NCI-H1930 (cell line): Measurements from ENCODE around the gene CDK6.
A peak's percentile ranks its signal among the peaks of the same experiment; 100 is the strongest.
"Not testable (repeated sequence)": the region's sequence is repeated elsewhere in the genome, so short reads cannot be mapped to it uniquely, and the experiment has no call there.

Source experiments
- DNase-seq, 2 experiments: peaks; one replicate each; lab custom pipeline; 2025; lab: John Stamatoyannopoulos, UW

Gene CDK6

DNA sequence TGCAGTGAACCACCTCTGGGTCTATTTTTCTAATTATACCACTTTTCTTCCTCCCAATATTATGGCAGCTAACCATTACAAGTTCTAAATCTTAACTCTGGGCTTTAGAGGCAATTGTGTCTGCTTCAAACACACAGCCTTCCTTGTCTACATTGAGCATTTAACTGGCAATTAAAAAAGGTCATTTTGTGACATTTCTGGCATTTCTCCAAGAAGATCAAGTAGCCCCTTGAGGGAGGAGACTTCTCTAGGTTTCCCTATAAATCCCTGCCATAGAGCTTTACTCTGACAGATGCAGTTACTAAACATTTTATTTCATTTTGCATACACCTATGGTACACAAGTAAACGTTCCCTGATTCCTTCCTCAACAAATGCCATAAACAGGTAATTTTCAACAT, 212.8 kb downstream of the CDK6 start:
- DNase-seq = no peak

DNA sequence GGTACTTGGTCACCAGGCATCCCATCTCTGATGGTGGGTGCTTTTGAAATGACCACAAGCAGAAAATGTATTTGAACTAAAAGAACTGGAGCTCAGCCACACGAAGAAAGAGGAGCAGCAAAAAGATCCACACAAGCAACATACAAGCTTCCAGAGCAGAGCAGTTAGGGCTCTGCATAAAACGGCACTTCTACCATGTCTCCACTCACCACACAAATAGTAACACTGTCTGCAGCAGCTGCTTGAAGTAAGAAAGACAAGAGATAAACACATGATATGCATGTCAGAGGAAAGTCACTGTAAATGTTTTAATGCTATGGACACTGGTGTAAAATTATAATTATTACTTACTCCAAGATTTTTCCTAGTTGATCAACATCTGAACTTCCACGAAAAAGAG, 213.7 kb downstream of the CDK6 start:
- DNase-seq = no peak

DNA sequence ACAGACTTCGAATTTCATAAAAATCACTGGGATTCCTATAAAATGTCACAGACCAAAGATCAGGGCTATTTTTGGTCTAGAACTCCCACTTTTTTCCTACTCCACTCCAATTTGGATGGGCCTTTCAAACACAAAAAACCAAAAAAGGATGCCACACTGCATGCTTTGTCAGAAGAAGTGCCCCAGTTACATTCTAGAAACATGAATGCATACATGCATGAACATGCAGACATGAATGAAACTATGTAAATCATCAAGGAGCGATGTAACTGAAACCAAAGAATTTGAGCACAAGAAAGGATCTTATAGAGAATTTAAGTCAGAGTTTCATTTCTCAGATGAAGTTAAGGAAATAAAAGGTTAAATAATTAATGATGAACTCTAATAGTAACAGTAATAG, 214.3 kb downstream of the CDK6 start:
- no peak for DNase-seq

DNA sequence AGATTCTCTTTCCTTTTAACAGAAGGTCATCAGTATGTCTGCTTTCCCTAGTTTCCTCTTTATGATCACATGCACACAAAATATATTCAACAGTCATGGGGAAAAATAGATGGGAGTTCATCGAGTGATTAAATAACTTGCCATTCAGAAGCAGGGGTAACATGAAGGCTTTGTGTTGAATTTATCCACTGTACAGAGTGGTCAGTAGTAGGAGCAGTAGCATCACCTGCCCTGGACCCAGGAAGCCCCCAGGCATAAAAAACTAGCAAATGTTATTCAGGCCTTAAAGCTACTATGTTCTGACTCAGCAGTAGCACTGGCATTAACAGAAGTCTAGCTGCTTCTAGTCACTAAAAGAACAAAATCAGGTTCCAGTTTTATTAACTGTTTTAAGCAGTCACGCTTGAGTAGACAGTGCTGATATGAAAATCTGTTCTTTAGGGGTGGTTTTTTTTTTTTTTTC, 214.8 kb downstream of the CDK6 start:
- no peak for DNase-seq

DNA sequence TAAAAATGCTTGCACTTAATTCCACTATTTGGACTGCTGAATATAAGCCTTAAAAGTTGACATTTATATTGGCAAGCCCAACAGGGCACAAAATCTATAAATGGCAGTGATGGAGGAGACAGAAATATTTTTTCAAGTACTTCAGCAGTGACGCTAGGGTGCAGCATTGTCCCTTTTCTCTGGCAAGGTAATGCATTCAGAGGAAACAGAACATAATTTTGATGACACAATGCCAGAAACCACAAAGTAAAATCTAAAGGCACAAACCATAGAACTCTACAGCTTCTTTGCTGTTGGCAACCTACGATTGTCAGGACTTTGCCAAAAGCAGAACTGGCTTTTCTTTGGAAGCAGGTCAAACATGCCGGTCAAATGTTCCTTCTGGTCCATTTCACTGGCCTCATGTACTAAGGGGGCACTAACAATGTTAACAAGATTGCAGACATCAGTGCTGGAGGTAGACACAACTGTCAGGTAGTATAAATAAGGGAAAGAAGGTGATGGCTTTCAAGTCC, 215.3 kb downstream of the CDK6 start:
- DNase-seq = peak in 1 of 2 experiments; percentile 20

DNA sequence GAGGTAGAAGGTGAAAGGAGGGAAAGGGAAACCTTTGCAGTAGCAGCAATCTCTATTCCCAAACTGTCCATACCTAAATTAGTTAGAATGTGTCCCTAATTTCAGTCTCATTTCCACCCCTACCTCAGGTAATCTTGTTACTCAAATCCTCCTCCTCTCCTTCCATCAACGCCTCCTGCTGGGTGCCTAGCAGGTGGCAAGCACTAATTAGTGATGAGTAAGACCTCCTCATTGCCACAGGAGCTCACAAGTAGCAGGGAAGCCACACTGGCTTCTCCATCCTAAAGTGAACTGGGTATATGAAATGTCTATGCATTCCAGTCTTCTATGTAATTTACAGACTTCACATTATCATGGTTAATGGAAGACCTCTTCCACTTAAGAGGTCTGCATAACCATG, 220.5 kb downstream of the CDK6 start:
- no peak for DNase-seq

DNA sequence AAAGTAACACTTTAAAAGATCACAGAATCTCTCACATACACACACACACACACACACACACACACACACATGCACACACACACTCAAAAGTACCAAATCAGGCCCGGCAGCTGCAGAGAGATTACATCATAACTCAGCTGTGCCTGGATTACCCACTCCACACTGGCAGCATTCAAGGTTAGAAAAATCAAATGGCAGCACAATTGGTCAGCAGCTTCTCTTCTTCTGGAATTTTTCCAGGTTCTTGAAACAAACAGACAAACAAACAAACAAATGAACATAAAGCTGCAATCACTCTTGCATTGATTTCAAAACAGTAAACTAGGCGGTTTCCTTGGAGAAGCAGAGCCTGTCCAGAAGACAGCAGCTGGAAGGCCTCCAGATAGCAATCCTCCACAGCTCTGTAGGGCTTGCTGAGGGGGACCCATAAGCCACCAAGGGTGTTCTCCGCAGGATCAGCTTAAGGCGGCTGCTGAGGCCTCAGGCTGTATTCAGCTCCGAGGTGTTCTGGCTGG, 221.7 kb downstream of the CDK6 start:
- no peak for DNase-seq

DNA sequence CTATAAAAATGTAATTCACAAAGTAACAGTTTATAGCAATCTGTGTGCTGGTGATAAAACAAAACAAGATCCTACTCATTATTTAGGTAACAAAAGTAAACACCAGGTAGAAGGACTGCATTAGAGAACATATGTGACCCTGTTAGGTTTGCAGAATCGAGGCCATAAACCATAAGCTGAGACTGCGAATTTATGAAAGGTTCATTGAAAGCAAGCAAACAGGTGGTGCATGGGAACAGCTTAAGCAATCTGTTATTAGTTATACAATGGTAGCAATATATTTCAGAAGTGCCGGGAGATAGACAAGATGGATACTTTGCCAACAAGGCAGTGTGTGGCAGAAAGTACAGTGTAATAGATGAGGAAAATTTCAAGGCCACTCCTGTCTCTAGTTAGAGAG, 222.7 kb downstream of the CDK6 start:
- DNase-seq = no peak

DNA sequence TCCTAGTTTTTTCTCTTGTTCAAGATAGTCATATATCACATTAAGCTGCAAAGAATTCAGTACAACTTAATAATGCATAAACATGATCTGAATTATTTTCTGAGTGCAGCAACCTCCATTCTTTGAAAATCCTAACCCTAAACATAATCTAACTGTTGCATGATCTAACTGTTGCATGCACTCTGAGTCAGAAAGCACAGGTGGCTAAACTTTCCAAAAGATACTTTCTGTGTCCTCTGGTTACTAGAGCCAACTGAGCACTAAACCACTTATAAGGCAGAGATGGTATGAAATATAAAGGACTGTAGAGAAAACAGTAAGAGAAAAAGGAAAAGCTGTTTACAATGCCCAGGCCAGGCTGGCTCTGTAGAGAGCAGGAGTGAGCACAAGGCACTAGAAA, 223.2 kb downstream of the CDK6 start:
- DNase-seq = no peak

DNA sequence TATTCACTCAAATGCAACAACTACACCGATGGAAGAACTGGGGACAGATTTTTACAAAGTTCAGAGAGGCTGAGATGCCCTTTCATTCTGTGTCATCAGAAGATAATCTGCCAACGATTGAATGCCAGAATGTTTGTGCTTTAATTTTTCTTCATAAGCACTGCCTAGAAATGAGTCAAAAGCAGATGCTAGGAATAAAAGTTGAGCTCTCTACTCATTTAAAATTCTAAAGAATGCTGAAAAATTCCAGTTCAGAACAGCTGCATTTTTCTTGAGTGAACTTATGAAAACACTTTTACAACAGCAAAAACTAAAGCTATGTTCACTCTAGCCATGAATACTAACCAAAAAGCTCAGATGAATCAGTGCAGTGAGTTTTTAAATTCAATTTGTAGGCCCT, 223.9 kb downstream of the CDK6 start:
- DNase-seq = no peak

DNA sequence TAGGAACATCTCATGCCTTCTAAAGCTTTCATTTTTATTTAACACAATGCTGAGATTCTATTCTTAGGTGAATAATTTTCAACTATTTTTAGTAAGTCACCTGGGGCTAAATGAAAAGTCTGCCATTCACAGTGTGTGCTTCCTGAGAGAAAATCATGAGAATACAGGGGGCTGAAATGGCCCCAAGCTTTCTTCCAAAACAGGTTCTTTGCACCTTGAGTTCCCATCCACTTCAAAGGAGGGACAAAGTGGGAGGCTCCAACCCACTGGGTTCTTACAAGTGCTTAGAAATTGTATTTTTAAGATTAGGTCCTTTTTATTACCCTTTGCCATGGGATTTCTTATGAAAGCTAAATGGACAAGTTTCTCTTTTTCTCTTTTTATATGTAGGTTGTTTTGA, 224.6 kb downstream of the CDK6 start:
- no peak for DNase-seq

DNA sequence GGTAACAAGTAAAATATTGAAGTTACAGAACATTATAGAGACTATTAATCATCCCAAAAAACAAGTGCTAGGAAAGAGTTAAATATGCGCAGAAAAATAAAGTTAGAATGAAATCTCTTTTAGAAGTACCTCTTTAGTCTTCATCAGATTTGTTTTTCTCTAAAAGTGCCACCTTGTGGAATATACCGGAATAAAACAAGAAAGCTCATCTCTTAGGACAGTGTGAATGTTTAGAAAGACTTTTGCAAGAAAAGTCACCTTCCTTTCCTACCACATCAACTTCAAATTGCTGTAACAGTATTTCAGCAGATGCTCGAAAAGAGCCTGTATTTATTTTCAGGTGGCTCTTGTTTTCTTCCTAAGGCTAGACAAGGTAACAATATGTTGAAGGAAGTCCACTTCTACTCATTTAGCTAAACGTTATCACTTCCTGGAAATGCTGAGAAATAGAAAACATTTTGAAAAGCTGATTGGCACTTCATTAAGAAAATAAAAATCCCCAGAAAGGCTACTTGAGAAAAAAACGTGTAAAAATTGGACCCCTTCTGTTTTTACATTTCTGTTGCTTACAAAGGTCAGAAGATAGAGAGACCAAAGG, 226.4 kb downstream of the CDK6 start:
- no peak for DNase-seq

DNA sequence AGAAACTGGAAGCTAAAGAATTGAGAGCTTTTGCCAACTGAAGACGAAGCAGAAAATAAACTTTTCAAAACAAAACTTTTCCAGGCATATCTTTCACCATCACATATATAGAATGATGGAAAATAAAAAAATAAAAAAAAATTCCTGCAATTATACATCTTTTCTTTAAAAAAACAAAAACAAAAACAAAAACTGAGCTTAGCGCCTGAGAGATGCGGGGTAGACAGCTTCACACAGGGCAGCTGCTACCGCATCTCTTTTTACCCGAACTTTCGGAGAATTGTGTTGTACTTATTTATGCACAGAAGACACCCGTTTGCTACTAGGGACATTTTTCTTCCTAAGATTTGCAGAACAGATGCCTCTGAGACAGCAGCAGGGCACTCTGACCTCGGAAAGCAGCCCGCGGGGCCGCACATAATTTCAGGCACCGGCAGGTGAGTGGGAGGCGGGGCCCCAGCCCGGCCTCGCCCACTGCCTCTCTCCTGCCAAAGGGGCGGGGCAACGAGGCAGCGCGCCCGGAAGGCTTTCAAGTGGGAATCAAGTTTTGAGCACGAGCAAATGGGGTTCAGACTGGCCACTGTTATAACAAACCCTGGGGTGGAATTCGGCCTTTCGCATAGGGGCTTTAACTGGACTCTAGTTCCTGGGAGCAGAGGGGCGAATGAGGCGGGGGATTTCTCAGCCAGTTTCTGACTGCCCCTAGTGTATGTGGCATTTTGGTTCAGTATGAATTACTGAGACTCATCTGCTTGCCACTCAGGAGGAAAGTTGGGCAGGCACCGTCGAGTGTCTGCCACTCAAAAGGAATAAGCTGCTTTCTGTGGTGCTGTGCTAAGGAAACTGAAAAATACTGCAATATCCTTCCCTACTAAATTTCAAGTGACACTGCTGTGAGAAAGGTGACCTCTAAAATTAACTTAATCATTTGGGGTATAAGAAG, 227.7 kb downstream of the CDK6 start:
- DNase-seq = no peak

DNA sequence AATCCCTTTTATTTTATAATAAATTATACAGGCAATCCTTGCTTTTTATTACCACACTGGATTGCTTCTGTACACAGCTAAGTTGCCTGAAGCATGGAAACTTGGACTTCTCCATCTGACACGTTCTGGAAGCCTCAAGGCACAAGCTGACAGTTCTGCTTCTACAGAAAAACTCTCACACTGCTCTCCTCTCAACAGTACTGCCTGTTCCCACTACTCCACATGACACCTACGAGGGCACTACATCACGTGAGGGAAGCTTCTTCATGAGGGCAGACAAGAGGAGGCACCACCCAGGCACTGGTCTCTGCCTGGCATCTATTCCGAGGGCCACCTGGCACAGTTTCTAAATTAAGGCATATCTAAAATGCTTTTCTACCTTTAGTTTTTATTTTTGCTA, 229.4 kb downstream of the CDK6 start:
- DNase-seq = no peak

DNA sequence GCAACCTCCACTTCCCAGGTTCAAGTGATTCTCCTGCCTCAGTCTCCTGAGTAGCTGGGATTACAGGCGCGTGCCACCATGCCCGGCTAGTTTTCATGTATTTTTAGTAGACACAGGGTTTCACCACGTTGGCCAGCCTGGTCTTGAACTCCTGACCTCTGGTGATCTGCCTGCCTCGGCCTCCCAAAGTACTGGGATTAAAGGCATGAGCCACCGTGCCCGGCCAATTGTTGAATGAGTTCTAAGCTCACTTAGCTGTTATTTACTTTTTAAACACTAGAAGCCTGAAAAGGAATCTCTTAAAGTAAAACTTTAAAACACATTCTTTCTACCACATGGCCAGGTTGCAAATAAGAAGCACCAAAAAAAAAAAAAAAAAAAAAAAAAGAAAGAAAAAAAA, 231.9 kb downstream of the CDK6 start:
- DNase-seq = not testable (repeated sequence)

DNA sequence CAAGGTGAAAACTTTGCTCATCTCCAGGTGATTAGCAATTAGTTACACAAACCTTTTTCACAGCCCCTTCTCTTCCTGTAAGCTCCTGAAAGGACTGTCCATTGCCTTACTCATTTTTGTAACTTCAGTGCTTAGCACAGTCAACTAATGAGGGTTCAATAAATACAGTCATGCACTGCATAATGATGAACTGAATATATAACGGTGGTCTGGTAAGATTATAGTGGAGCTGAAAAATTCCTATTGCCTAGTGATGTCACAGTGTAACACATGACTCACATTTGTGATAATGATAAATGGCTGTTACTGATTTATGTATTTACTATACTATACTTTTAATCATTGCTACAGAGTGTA, 233.3 kb downstream of the CDK6 start:
- no peak for DNase-seq

DNA sequence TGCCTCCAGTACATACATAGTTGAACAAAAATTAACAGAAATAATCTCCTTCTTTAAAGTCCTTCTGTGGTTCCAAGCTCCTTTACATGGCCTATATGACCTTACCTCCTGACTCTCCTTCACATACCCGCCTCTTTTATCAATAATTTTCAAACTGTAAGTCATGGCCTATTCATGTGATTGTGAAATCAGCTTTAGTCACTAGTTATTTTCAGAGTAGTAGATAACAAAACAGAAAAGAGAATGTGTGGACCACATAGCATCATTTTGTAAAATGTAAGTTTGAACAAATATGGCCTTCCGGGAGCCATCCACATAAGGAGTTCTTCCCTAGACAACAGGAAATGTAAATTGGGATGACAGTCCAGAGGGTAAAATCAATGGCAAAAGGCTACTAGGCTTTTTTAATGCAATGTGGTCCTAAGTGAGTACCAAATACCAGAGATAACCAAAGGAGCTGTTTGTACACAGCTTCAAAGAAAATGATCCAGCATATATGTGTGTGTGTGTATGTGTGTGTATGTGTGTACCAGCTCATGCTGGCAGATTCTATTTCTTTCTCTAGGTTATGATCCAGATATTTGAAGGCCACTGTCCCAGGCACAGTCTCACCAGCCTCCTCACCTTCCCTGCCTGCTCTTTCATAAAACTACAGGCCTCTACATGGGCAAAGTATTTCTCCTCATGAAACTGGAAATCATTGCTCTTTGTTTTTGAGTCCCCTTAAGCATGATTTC, 233.9 kb downstream of the CDK6 start:
- no peak for DNase-seq

DNA sequence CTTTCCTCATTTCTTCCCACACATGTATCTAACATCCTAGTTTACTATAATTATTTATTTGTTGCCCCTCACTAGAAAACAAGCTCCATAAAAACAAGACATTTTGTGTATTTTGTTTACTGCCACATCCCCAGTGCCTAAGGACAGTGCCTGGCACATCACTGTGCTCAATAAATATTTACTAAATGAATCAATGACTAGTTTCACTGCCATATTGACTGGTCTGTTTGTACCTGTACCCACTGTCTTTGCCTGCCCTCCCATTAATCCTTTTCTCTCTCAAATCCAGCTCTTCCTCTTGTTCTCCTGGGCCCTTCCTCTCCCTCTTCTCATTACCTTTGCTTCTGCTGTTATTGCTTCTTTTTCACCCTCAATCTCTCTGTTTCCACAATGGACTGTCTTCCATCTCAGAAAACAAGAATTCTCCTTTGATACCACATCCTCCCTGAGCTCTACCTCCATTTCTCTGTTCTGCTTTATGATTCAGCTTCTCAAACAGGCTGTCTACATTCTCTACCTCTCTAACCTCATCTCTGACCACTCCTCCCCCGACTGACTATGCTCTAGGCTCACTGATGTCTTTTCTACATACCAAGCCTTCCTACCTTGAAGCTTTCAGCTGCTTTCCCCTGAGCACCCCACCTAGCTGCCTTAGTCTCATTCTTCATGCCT, 237.9 kb downstream of the CDK6 start:
- DNase-seq = no peak

DNA sequence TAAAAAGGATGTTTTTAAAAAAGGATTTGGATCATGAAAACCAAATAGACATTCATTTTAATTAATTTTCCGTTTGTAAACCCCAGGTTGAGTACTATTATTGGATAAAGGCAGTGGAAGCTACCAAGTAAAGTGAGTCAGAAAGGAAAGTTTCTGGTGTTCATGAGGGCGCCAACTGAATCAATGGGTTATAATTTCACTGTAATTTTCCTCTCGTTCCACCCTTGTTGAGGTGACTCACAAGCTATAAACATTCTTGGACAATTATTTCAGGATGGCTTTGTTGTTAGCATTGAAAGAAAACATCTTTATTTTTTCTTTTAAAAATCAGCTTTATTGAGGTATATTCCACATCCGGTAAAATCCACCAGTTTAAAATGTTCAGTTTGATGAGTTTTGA, 241.1 kb downstream of the CDK6 start:
- no peak for DNase-seq

DNA sequence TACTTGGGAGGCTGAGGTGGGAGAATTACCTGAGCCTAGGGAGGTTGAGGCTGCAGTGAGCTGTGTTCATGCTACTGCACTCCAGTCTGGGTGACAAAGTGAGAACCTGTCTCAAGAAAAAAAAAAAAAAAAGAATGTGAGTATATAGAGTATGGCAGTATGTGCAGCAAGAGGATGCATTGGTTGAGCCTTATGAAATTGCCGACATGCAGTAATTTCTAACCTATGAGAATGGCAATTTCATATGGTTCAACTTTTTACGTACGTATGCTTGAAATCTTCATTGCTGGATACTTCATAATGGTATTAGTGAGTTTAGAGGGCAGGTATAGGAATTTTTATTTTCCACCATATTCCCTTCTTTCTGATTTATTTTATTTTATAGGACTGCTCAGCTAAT, 241.6 kb downstream of the CDK6 start:
- no peak for DNase-seq

DNA sequence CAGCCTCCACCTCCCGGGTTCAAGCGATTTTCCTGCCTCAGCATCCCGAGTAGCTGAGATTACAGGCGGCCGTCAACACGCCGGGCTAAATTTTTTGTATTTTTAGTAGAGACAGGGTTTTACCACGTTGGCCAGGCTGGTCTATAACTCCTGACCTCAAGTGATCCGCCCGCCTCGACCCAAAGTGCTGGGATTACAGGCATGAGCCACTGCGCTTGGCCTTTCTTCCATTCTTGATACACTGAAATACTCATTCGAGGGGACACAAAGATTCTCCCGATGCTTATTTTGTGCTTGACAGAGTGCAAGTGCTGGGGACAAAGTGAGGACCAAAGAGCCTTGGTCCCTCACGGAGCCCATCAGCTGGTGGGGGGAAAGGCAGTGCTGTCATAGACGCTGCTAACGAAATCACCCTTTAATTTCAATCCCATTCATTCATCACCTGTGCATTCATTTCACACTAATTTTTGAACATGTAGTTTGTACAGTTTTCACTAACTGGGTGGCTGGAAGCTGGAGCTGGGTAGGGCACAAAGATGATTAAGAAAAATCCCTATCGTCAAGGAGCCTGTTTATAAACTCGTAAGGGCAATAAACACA, 245.6 kb downstream of the CDK6 start:
- no peak for DNase-seq

DNA sequence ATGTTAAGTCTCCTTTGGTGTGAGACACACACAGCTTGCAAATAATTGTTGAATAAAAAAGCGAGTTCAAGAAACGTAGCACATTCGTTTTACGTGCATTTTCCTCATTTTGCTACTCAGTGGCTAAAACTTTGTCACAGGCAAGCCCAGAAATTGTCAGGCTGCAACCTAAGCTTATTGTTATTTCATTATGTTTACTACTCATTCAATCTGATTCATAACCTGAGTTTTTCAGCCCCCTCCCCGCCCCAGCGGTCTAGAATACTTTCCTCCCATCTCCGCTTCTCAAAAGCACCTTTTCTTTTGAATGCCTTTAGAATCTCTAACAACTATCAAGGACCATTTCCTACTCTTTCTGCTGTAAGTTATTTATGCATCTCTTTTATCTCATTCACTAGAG, 247.3 kb downstream of the CDK6 start:
- no peak for DNase-seq
